Measurements from ENCODE around the gene ZNRF4. TPM values are rescaled to one million over a fixed set of nuclear protein-coding genes. Genes with fewer than 3 reads are reported as not detected.
A peak's percentile ranks its signal among the peaks of the same experiment; 100 is the strongest.
"Not testable (repeated sequence)": the region's sequence is repeated elsewhere in the genome, so short reads cannot be mapped to it uniquely, and the experiment has no call there.

ZNRF4 gene
- total RNA-seq, 2 donors from 2014 or later: not detected

GRCh38 chr19:5466814-5467291 lies 11.6 kb downstream of the ZNRF4 start:
- intact Hi-C loops (cut with DNase I): no loop called here
- DNase-seq (ENCODE audit: low spot score): no peak

GRCh38 chr19:5470264-5470671 lies 15.1 kb downstream of the ZNRF4 start:
- intact Hi-C loops (cut with DNase I): no loop called here
- DNase-seq (ENCODE audit: low spot score): no peak

GRCh38 chr19:5472286-5472685 lies 17.1 kb downstream of the ZNRF4 start:
- no peak for DNase-seq (ENCODE audit: low spot score)
- intact Hi-C loops (cut with DNase I): no loop called here

GRCh38 chr19:5473646-5474045 lies 18.4 kb downstream of the ZNRF4 start:
- intact Hi-C loops (cut with DNase I): no loop called here
- no peak for DNase-seq (ENCODE audit: low spot score)

- no peak for DNase-seq (ENCODE audit: low spot score)
- intact Hi-C loops (cut with DNase I): no loop called here
These were observed 22.4 kb downstream of the ZNRF4 start for GRCh38 chr19:5477451-5478215.

- DNase-seq (ENCODE audit: low spot score): no peak
- intact Hi-C loops (cut with DNase I): no loop called here
These were observed 23.2 kb downstream of the ZNRF4 start for GRCh38 chr19:5478241-5478924.

GRCh38 chr19:5478925-5479588 lies 23.8 kb downstream of the ZNRF4 start:
- DNase-seq (ENCODE audit: low spot score): no peak
- intact Hi-C loops (cut with DNase I): no loop called here

- DNase-seq (ENCODE audit: low spot score): peak; percentile 55
- intact Hi-C loops (cut with DNase I): no loop called here
These were observed 24.7 kb downstream of the ZNRF4 start for GRCh38 chr19:5479958-5480357.

- DNase-seq (ENCODE audit: low spot score): peak; percentile 69
- intact Hi-C loops (cut with DNase I): no loop called here
These were observed 25.2 kb downstream of the ZNRF4 start for GRCh38 chr19:5480427-5480836.

GRCh38 chr19:5481957-5482356 lies 26.7 kb downstream of the ZNRF4 start:
- intact Hi-C loops (cut with DNase I): no loop called here
- DNase-seq (ENCODE audit: low spot score): peak; percentile 69

- intact Hi-C loops (cut with DNase I): no loop called here
- DNase-seq (ENCODE audit: low spot score): no peak
These were observed 29.4 kb downstream of the ZNRF4 start for GRCh38 chr19:5484398-5485285.

GRCh38 chr19:5485286-5485636 lies 30.0 kb downstream of the ZNRF4 start:
- intact Hi-C loops (cut with DNase I): no loop called here
- DNase-seq (ENCODE audit: low spot score): no peak

GRCh38 chr19:5485658-5486057 lies 30.4 kb downstream of the ZNRF4 start:
- DNase-seq (ENCODE audit: low spot score); intact Hi-C loops (cut with DNase I): not testable (repeated sequence)

GRCh38 chr19:5487222-5487621 lies 32.0 kb downstream of the ZNRF4 start:
- no peak for DNase-seq (ENCODE audit: low spot score)
- intact Hi-C loops (cut with DNase I): no loop called here

GRCh38 chr19:5489551-5489950 lies 34.3 kb downstream of the ZNRF4 start:
- intact Hi-C loops (cut with DNase I): no loop called here
- DNase-seq (ENCODE audit: low spot score): no peak

GRCh38 chr19:5491565-5491964 lies 36.3 kb downstream of the ZNRF4 start:
- intact Hi-C loops (cut with DNase I): no loop called here
- DNase-seq (ENCODE audit: low spot score): no peak

- no peak for DNase-seq (ENCODE audit: low spot score)
- intact Hi-C loops (cut with DNase I): no loop called here
These were observed 37.0 kb downstream of the ZNRF4 start for GRCh38 chr19:5492281-5492634.

GRCh38 chr19:5492635-5493409 lies 37.6 kb downstream of the ZNRF4 start:
- intact Hi-C loops (cut with DNase I): no loop called here
- DNase-seq (ENCODE audit: low spot score): no peak

- intact Hi-C loops (cut with DNase I): no loop called here
- no peak for DNase-seq (ENCODE audit: low spot score)
These were observed 39.6 kb downstream of the ZNRF4 start for GRCh38 chr19:5494773-5495172.

Data from posterior vena cava (tissue), 2 donors.